ENCODE data around the gene PTF1A. TPM values are rescaled to one million over a fixed set of nuclear protein-coding genes. Genes with fewer than 3 reads are reported as not detected.

Gene PTF1A
- total RNA-seq, 1 experiment from 2014 or later: not detected

Small RNA genes within 50 kb of the gene (small RNA-seq; reads per million reads assigned to genes)
- not detected for gene RF00561

Other genes starting within 250 kb of the PTF1A start
- 9.7 and 12.3 TPM in 2 replicates for gene MSRB2, start 96.7 kb upstream of the PTF1A start, total RNA-seq (2014; rRNA removed; shearing (Covaris generic); ENCODE audit: low replicate concordance)
- not detected in 2 replicates for gene C10orf67, start 152.5 kb downstream of the PTF1A start, total RNA-seq (2014; rRNA removed; shearing (Covaris generic); ENCODE audit: low replicate concordance)
- 1.5 and 2.2 TPM in 2 replicates for gene OTUD1, start 246.8 kb downstream of the PTF1A start, total RNA-seq (2014; rRNA removed; shearing (Covaris generic); ENCODE audit: low replicate concordance)

All from Karpas-422 (cell line).